K562 (cell line): Measurements from ENCODE around the gene TEKT2. TPM values are rescaled to one million over a fixed set of nuclear protein-coding genes. Genes with fewer than 3 reads are reported as not detected.
A peak's percentile ranks its signal among the peaks of the same experiment; 100 is the strongest.

Source experiments
- CREB3L1 ChIP-seq: fragments of 450-650 bp; IDR thresholded peaks from 2 replicates; pipeline ENCODE4 v1.6.1; 2014; ENCODE audit warnings: low read depth, mild to moderate bottlenecking, moderate library complexity, borderline replicate concordance
- DMBX1 ChIP-seq: fragments of 250-450 bp; sonication (Bioruptor Pico); IDR thresholded peaks from 2 replicates; pipeline ENCODE4 v1.8.0; 2022; ENCODE audit warnings: inconsistent platforms, mild to moderate bottlenecking, moderate library complexity, borderline replicate concordance
- E2F4 ChIP-seq: sonication (generic); formaldehyde crosslinking; IDR thresholded peaks from 2 replicates; pipeline ENCODE4 v1.8.0; 2022; ENCODE audit warnings: mild to moderate bottlenecking, low read depth, missing genetic modification reagents
- ETV5 ChIP-seq: sonication (generic); formaldehyde crosslinking; IDR thresholded peaks from 2 replicates; pipeline ENCODE4 v1.4.0; 2020; ENCODE audit warnings: low read depth, mild to moderate bottlenecking, missing genetic modification reagents
- FOXO4 ChIP-seq: fragments of 450-650 bp; formaldehyde crosslinking; IDR thresholded peaks from 2 replicates; pipeline ENCODE4 v1.4.0; 2020; ENCODE audit warnings: mild to moderate bottlenecking, moderate library complexity
- ILF3 ChIP-seq: fragments of 450-650 bp; IDR thresholded peaks from 2 replicates; pipeline ENCODE4 v1.6.1; 2018; ENCODE audit warnings: antibody characterized with exemption, mild to moderate bottlenecking, moderate library complexity, borderline replicate concordance
- MYC ChIP-seq, 2 experiments: fragments of 250-450 bp in 1 of 2; sonication (Bioruptor Pico) in 1 of 2; IDR thresholded peaks; 2 replicates each; pipeline versions ENCODE4 v1.5.1 to v1.6.1; 2012 to 2021; ENCODE audit warnings: low read depth in 2 of 2, borderline replicate concordance in 1 of 2, improper control_type of control experiment in 1 of 2, low read length in 1 of 2, mild to moderate bottlenecking in 1 of 2, moderate library complexity in 1 of 2
- NFIX ChIP-seq: fragments of 250-450 bp; sonication (Bioruptor Pico); IDR thresholded peaks from 2 replicates; pipeline ENCODE4 v1.4.0; 2020; ENCODE audit warnings: low read depth, mild to moderate bottlenecking, moderate library complexity
- SPI1 ChIP-seq: IDR thresholded peaks from 2 replicates; pipeline ENCODE4 v1.6.1; 2011; ENCODE audit warnings: low read depth, low read length, control low read depth, borderline replicate concordance
- TSC22D4 ChIP-seq: fragments of 450-650 bp; IDR thresholded peaks from 2 replicates; pipeline ENCODE4 v1.6.1; 2016; ENCODE audit warnings: missing genetic modification characterization, missing biosample characterization, control low read depth
- ZNF766 ChIP-seq: fragments of 200-800 bp; sonication (Bioruptor generic); conservative IDR thresholded peaks from 2 replicates; pipeline ENCODE4 v1.6.1; 2016; ENCODE audit warnings: missing genetic modification characterization, missing compliant biosample characterization
- ZSCAN32 ChIP-seq: fragments of 450-650 bp; formaldehyde crosslinking; IDR thresholded peaks from 2 replicates; pipeline ENCODE4 v1.4.0; 2020; ENCODE audit warnings: mild to moderate bottlenecking, moderate library complexity
- polyA plus RNA-seq, 8 experiments: library from polyadenylated mRNA; depleted of rRNA in 4 of 8; stranded (reverse) in 5 of 8; unstranded in 3 of 8; fragments of >200 nt; fragmentation: Nextera tagmentation in 2 of 8; fragmentation: Illumina TruSeq in 1 of 8; extraction: Ambion mirVana in 2 of 8; extraction: Trizol in 1 of 8; gene quantifications; 2 replicates each; pipeline versions ENCODE4 v1.2.1 to v1.2.3, GENCODE V29; 2011 to 2014; ENCODE audit warnings: inconsistent platforms in 1 of 8, missing spikeins in 1 of 8
- total RNA-seq, 7 experiments: library from RNA; depleted of rRNA in 6 of 7; stranded (reverse); fragments of >200 nt in 6 of 7; fragmentation: Illumina TruSeq in 2 of 7; extraction: Trizol in 2 of 7; gene quantifications; 2 replicates each; pipeline versions ENCODE4 v1.2.1 to v1.2.3, GENCODE V29; 2011 to 2021; ENCODE audit warnings: low replicate concordance in 1 of 7

Gene TEKT2
- total and polyA plus RNA-seq, 9 of the 15 experiments (the other 6 are each of a cell fraction or from before 2014, with no cell fraction given): 0.06 to 0.94 (median 0.30) TPM; not detected in 1

GRCh38 chr1:36096500-36097432, 12.9 kb downstream of the TEKT2 start (continued):
- TF ChIP-seq ILF3 (no peak), E2F4 (no peak), DMBX1 (CRISPR knock-in tag) (no peak), FOXO4 (CRISPR knock-in tag) (no peak), ZSCAN32 (CRISPR knock-in tag) (no peak), ZNF766 (CRISPR knock-in tag) (no peak), TSC22D4 (tag) (no peak), ETV5 (CRISPR knock-in tag) (no peak), NFIX (CRISPR knock-in tag) (no peak), CREB3L1 (no peak), SPI1 (no peak), MYC (IDR thresholded peaks at IDR 0.05; ENCODE audit: low read depth, low read length) (0 out of 2 replicates have a peak, but pooled peaks have one; percentile 43), MYC (CRISPR knock-in tag; IDR thresholded peaks at IDR 0.05; ENCODE audit: borderline replicate concordance, low read depth) (no peak)
- TF ChIP-seq, all 486 proteins: peak for 11
